Activated naive CD4-positive, alpha-beta T cell treated with Interleukin-2 at 50 U/mL for 16 hours (primary cell): ENCODE data around the gene NDUFAF8.

Source experiments
- DNase-seq: peaks from one replicate; pipeline ENCODE4 v3.0.0-alpha.2; 2020

Gene NDUFAF8, protein sequence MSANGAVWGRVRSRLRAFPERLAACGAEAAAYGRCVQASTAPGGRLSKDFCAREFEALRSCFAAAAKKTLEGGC

DNA sequence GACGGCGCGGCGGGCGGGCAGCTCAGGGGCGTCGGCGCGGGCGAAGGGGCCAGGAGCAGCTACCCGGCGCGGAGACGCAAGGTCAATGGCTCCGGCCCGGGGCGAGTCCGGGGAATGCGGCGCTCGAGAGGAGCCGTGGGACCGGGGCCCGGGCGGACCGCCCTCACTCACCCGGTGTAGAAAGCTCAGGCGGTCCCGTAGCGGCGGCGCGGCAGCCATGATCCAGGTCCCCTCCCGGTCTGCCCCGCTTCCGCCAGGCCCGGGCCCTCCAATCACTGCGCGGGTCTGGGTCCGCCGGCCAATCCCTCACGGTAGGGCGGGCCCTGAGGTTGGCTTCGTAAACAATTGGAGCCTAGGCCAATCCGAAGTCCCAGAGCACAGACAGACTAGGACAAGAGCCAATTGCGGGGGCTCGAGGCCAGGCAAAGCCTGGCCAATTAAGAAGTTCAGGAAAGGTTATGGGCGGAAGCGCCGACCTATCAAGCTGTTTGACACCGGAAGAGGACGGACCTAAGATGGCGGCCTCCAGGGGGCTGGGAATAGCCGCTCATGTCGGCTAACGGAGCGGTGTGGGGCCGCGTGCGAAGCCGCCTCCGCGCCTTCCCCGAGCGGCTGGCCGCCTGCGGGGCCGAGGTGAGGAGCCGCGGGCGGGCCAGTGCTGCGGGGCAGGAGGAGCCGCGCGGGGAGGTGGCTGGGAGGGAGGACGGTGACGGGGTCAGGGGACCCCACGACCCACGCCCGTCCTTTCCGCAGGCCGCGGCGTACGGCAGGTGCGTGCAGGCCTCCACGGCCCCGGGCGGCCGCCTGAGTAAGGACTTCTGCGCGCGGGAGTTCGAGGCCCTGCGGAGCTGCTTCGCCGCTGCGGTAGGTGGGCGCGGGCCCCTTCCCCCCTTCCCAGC lies at the start of gene NDUFAF8, which contains the start of gene TEPSIN:
Gene NDUFAF8, plus strand, starts transcription at position 504 of the 899 bp plus-strand sequence. Its CDS starts 46 bp downstream, at position 550.
Gene TEPSIN, minus strand, starts transcription at position 241 of the 899 bp plus-strand sequence. Its CDS starts 22 bp downstream, at position 219.
- DNase-seq, result peak; percentile 96

DNA sequence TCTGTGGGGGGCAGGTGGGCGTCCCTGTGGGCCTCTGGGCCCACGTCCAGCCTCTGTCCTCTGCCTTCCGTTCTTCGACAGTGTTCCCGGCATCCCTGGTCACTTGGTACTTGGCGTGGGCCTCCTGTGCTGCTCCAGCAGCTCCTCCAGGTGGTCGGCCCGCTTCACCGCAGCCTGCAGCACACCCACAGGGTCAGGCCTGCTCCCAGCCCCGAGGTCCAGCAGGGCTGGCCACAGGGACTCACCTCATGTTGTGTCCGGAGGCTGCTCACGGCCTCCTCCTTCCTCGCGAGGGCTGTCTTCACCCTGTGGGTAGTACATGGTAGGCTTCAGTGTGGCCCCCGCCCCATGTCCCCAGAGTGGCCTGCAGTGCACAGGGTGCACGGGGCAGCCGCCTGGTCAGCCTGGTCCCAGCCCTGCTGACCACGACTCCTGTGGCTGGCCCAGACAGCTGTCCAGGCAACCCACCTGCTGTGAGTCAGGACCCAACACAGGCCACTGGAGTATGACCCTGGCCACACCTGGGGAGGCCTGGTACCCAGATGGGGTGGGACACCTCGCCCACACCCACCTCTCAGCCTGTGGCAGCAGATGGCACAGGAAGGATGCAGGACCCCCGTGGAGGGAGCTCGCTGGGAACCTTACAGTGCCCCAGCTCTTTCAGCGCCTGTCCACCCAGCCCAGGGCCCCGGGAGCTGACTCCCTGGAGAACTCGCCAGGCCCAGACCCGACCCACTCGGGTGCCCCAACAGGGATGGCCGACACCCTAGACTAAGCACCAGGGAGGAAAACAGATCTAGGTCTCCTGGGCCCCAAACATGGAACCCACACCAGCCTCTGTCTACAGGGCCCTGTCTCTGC lies 49.2 kb upstream of the NDUFAF8 start:
- no peak for DNase-seq

GRCh38 chr17:81190591-81190990 lies 48.5 kb upstream of the NDUFAF8 start:
- DNase-seq, result no peak

DNA sequence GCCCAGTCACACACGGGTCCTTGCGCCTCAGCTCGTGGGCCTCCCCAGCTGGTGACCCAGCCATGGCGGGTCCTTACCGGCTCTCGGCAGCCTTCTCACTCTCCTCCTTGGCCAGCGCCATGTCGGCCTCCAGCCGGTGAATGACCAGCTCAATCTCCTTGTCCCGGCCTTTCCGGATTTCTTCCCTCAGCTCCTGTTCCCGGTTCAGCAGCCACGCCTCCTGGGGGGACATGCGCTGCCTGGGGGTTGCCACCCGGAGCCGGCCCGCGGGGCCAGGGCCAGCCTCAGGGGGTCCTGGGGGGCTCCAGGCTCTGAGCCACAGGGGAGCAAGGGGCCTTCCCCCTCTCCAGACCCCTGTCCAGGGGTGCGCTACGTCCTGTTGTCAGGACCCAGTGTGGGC lies 48.0 kb upstream of the NDUFAF8 start:
- no peak for DNase-seq

GRCh38 chr17:81191646-81192045 lies 47.5 kb upstream of the NDUFAF8 start:
- no peak for DNase-seq

- DNase-seq, result no peak
Observed at GRCh38 chr17:81192386-81193050, 46.6 kb upstream of the NDUFAF8 start.

DNA sequence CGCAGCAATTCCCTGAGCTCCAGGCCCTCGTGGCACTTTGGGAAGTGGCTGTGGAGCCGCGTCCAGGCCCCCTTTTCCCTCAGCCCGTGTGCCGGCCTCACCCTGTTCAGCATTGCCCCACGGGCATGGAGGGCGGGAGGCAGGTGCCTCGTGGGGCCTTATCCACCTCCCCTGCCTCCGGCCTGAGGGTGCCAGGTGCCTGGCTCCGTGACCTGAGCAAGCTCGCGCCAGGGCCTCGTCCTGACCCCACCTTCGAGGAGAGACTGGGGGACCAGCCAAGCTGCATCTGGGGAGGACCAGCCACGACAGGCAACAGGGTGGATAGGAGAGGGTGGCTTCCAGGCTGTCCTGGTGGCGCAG lies 46.1 kb upstream of the NDUFAF8 start:
- no peak for DNase-seq

DNA sequence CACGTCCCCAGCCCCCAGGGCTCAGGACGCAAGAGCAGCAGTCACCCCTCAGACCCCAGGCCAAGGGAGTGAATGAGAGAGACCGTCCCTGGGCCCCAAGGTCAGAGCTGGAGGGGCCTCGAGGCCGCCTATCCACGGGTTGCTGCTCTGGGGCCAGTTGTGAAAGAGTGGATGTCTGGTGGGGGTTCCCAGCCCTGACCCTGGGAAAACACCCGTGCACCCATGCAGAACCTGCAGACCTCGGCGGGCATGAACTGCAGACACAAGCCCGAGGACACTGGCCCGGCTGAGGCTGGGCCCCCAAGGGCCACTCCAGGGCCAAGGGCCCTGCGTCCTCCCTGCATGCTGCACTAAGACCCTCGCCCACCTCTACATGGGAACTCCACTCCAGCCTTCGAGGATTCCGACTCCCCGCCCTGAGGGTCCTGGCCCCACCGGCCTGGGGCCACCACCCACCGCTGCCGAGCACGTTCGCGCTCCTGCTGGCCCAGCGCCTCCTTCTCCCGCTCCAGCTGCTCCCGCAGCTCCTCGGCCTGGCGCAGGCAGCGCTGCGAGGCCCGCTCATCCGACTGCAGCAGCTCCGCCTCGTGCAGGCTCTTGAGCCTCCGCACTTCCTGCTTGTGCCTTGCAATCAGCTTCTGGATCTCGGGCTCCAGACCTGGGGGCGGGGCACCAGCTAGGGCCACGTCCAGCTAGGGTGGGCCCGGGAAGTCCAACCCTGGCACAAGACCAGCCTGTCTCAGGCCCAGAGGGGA lies 45.5 kb upstream of the NDUFAF8 start:
- DNase-seq, result no peak

GRCh38 chr17:81194225-81194760 lies 44.8 kb upstream of the NDUFAF8 start:
- no peak for DNase-seq

GRCh38 chr17:81194941-81195901 lies 43.9 kb upstream of the NDUFAF8 start:
- DNase-seq, result no peak

DNA sequence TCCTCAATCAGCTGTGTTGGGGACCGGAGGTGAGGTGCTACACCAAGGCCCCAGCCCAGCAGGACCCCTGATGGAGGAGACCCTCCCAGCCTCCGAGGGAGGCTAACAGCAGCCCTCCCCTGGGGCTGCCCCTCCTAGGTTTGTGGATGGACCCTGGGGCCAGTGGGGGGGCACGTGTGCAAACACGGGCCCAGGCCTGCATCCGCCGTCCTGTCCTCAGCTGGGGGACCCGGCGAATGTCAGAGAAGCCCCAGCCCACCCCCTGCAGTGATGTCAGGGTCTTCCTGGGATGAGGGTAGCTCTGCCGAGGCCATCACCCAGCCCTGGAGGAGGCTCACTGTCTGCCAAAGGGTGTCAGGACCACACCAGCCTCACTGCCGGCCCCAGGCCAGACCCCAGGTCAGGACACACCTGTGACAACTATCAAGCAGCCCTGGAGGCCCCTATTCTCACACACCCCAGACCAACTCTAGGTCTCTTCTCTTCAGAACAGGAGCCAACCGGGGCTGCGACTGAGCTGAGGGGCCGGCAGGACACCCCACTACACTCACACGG lies 43.1 kb upstream of the NDUFAF8 start:
- DNase-seq, result no peak

DNA sequence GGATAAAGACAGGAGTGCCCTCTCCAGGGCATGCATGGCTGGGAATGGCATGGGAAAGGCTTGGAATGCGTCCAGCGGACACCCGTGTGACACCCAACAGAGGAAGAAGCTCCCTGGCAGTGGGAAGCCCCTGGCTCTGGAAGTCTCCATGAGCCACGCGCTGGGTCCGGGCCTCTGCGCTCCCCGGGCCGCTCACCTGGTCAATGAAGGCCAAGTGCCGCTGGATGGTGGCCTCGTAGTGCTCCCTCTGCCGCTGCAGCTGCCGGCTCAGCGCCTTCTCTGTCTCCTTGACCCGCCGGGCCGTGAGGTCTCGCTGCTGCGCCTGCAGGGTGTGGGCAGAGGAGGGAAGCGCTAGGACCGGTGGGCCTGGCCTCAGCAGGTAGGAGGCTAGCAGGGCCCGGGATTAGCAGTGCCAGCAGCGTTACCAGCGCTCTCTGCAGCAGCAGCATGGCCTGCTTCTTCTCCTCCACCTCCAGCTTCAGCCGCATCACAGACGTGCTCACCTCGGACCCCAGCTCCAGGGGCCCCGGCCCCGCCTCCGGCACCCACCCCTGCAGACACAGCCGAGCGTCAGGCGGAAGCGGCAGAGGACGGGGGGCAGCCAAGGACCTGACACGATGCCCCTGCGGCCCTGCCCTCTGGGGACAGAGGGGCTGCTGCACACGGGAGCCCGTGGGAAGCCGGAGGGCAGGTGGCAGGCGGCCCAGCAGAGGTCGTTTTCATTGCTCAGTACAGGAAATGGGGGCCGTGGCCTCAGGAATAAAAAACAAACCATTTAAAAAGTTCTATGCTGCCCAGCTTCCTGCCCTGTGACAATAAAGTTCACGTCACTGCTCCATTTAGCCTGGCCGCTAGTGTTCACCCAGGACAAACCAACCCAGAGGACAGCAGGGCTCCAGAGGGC lies 42.4 kb upstream of the NDUFAF8 start:
- no peak for DNase-seq

- no peak for DNase-seq
Observed at GRCh38 chr17:81197409-81197795, 41.7 kb upstream of the NDUFAF8 start.

GRCh38 chr17:81197831-81198490 lies 41.2 kb upstream of the NDUFAF8 start:
- no peak for DNase-seq

- DNase-seq, result no peak
Observed at GRCh38 chr17:81198826-81199481, 40.2 kb upstream of the NDUFAF8 start.

DNA sequence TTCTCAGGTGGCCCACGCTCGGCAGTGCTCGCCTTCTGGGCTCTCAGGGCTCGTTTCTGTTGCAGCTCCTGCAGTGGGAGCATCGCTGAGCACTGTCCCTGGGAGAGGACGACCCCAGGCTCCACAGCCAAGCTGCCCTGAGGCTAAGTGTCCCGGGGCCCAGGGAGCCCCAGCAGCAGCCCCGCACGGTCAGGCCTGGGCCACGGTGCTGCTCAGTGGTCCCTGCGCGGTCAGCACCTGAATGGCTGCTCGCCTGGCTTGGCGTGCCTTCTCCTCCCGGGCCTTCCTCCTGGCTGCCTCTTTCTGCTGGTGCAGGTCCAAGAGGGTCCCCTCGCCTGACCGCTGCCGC lies 39.7 kb upstream of the NDUFAF8 start:
- DNase-seq, result no peak

GRCh38 chr17:81200201-81200600 lies 38.9 kb upstream of the NDUFAF8 start:
- DNase-seq, result no peak
